CD14-positive monocyte (primary cell): ENCODE data around the gene PPP6C. TPM values are rescaled to one million over a fixed set of nuclear protein-coding genes. Genes with fewer than 3 reads are reported as not detected.

Source experiments
- DNase-seq, 3 donors: peaks; one replicate each; pipeline ENCODE4 v3.0.0-alpha.2; 2011 to 2022
- H2AFZ ChIP-seq: 2 replicates; pipeline ENCODE4 v1.6.0; 2012; ENCODE audit warnings: mild to moderate bottlenecking, low read depth, low read length, inconsistent platforms; ENCODE audit not compliant: insufficient read depth, poor library complexity, severe bottlenecking
- H3K27ac ChIP-seq, 2 donors: 1 replicate in 1 of 2; 2 replicates in 1 of 2; pipeline ENCODE4 v1.5.1; 2012 to 2013; ENCODE audit warnings: low read length in 2 of 2, control low read depth in 1 of 2, inconsistent platforms in 1 of 2, low read depth in 1 of 2, mild to moderate bottlenecking in 1 of 2
- H3K27me3 ChIP-seq, 2 donors: one replicate each; pipeline versions ENCODE4 v1.6.0 to v1.6.1; 2011 to 2013; ENCODE audit warnings: low read length in 2 of 2; ENCODE audit not compliant: control insufficient read depth in 2 of 2, insufficient read depth in 2 of 2
- H3K36me3 ChIP-seq, 2 donors: replicated peaks in 1 of 2; 1 replicate in 1 of 2; 2 replicates in 1 of 2; pipeline versions ENCODE4 v1.5.1 to v1.6.1; 2012 to 2013; ENCODE audit warnings: low read length in 2 of 2, control low read depth in 1 of 2, inconsistent platforms in 1 of 2, mild to moderate bottlenecking in 1 of 2; ENCODE audit not compliant: insufficient read depth in 2 of 2, control insufficient read depth in 1 of 2
- H3K4me1 ChIP-seq, 2 donors: 1 replicate in 1 of 2; 2 replicates in 1 of 2; pipeline versions ENCODE4 v1.5.1 to v1.6.1; 2012 to 2013; ENCODE audit warnings: low read length in 2 of 2, control low read depth in 1 of 2, inconsistent platforms in 1 of 2, mild to moderate bottlenecking in 1 of 2, moderate library complexity in 1 of 2; ENCODE audit not compliant: insufficient read depth in 2 of 2, control insufficient read depth in 1 of 2
- H3K4me2 ChIP-seq: replicated peaks from 2 replicates; pipeline ENCODE3; 2012; ENCODE audit warnings: low read length, moderate library complexity, mild to moderate bottlenecking; ENCODE audit not compliant: poor library complexity, severe bottlenecking; ENCODE audit errors: extremely low read depth
- H3K4me3 ChIP-seq, 3 experiments: fragments of 200-600 bp in 1 of 3; sonication (generic) in 1 of 3; replicated peaks in 1 of 3; 1 replicate in 2 of 3; 2 replicates in 1 of 3; pipeline ENCODE4 v1.5.1; 2011 to 2013; ENCODE audit warnings: low read length in 3 of 3, mild to moderate bottlenecking in 3 of 3, control low read depth in 2 of 3, low read depth in 2 of 3, inconsistent platforms in 1 of 3, moderate library complexity in 1 of 3
- H3K79me2 ChIP-seq: 2 replicates; pipeline ENCODE4 v1.6.0; 2012; ENCODE audit warnings: mild to moderate bottlenecking, control low read depth, inconsistent platforms, low read length, moderate library complexity; ENCODE audit not compliant: insufficient read depth
- H3K9ac ChIP-seq: 2 replicates; pipeline ENCODE4 v1.6.0; 2017; ENCODE audit warnings: low read length, mild to moderate bottlenecking; ENCODE audit not compliant: insufficient read depth, poor library complexity, severe bottlenecking
- H3K9me3 ChIP-seq, 2 donors: replicated peaks in 1 of 2; 1 replicate in 1 of 2; 2 replicates in 1 of 2; pipeline versions ENCODE4 v1.5.1 to v1.6.1; 2012 to 2013; ENCODE audit warnings: low read length in 2 of 2, control low read depth in 1 of 2; ENCODE audit not compliant: control insufficient read depth in 1 of 2, insufficient read depth in 1 of 2
- H4K20me1 ChIP-seq: 2 replicates; pipeline ENCODE4 v1.6.0; 2012; ENCODE audit warnings: mild to moderate bottlenecking, low read length, control low read depth, moderate library complexity; ENCODE audit not compliant: insufficient read depth
- H3K27ac Mint-ChIP-seq, 7 donors: one replicate each; pipeline ENCODE4 v1.8.0; 2020; ENCODE audit warnings: mild to moderate bottlenecking in 7 of 7, mixed read lengths in 7 of 7, moderate library complexity in 6 of 7, inconsistent platforms in 2 of 7
- H3K27me3 Mint-ChIP-seq, 3 donors: one replicate each; pipeline ENCODE4 v1.8.0; 2021 to 2022; ENCODE audit warnings: low read depth in 3 of 3, mild to moderate bottlenecking in 3 of 3, mixed read lengths in 3 of 3, moderate library complexity in 3 of 3, inconsistent platforms in 1 of 3
- H3K36me3 Mint-ChIP-seq, 2 donors: one replicate each; pipeline ENCODE4 v1.8.0; 2020; ENCODE audit warnings: mixed read lengths in 2 of 2, inconsistent platforms in 1 of 2, mild to moderate bottlenecking in 1 of 2
- H3K4me1 Mint-ChIP-seq: one replicate; pipeline ENCODE4 v1.8.0; 2020; ENCODE audit warnings: mild to moderate bottlenecking, mixed read lengths
- H3K4me3 Mint-ChIP-seq, 2 donors: one replicate each; pipeline ENCODE4 v1.8.0; 2020; ENCODE audit warnings: mild to moderate bottlenecking in 2 of 2, mixed read lengths in 2 of 2, moderate library complexity in 1 of 2
- H3K9me3 Mint-ChIP-seq, 7 donors: one replicate each; pipeline ENCODE4 v1.8.0; 2020 to 2022; ENCODE audit warnings: mixed read lengths in 7 of 7, mild to moderate bottlenecking in 6 of 7, moderate library complexity in 6 of 7, inconsistent platforms in 2 of 7
- CTCF ChIP-seq: fragments of 200-600 bp; IDR thresholded peaks from one replicate; pipeline ENCODE4 v1.8.0; 2022; ENCODE audit warnings: antibody characterized with exemption, mild to moderate bottlenecking
- WGBS: methylation state at CpG from one replicate; pipeline ENCODE4 v1.1.5; 2013; ENCODE audit warnings: missing lambda C conversion rate; ENCODE audit not compliant: insufficient coverage; 5-methylcytosine and 5-hydroxymethylcytosine counted together
- intact Hi-C, 2 donors: fragments of 100-400 bp; cut with micrococcal nuclease; formaldehyde crosslinking; loops; one replicate each; pipeline versions ENCODE4 v1.15.0 to v1.15.1; 2023
- polyA plus RNA-seq, 3 donors: library from polyadenylated mRNA; depleted of rRNA in 1 of 3; unstranded in 2 of 3; stranded (reverse) in 1 of 3; fragments of 300-500 nt in 2 of 3; fragments of >200 nt in 1 of 3; fragmentation: Illumina TruSeq in 2 of 3; gene quantifications; 1 replicate in 2 of 3; 2 replicates in 1 of 3; pipeline ENCODE4 v1.2.3, GENCODE V29; 2012 to 2021

Gene PPP6C
- polyA plus RNA-seq, 3 donors, result 20.0 to 48.1 (median 36.9) TPM

- intact Hi-C loops, result loop anchor here in 1 of 2 donors (10.0 kb wide), 2 partner anchors 281 to 371 kb away; partner anchors contain the start of genes ARPC5L, NR6A1, OLFML2A and RPL35
- Histone ChIP-seq H3K9ac (no peak overlapping the region), H3K4me1 (peaks cover 12 to 14% of the 10 kb centered on the region in 2 donors), H2AFZ (no peak overlapping the region), H3K4me3 (no peak overlapping the region), H4K20me1 (no peaks in the 10 kb centered on the region), H3K27me3 (no peaks in the 10 kb centered on the region), H3K9me3 (no peaks in the 10 kb centered on the region), H3K4me2 (no peak overlapping the region), H3K27ac (no peak overlapping the region), H3K79me2 (no peaks in the 10 kb centered on the region), H3K36me3 (peaks cover 16 to 28% of the 10 kb centered on the region in 2 donors)
- H3K9me3 Mint-ChIP-seq, result no peaks in the 10 kb centered on the region
- H3K4me1 Mint-ChIP-seq, result peaks cover 19% of the 10 kb centered on the region
- WGBS, result 67% methylated on average over 1 of the region's 4 CpGs
- H3K27ac Mint-ChIP-seq, result no peak overlapping the region
- H3K4me3 Mint-ChIP-seq, result no peak overlapping the region
- no peak for TF ChIP-seq CTCF
- H3K27me3 Mint-ChIP-seq, result peaks cover 0 to 3% (median 1%) of the 10 kb centered on the region in 3 donors
- H3K36me3 Mint-ChIP-seq, result peaks cover 14 to 20% of the 10 kb centered on the region in 2 donors
- DNase-seq, result peak in 1 of 3 donors; percentile 7
Observed at GRCh38 chr9:125145425-125145824, 44.2 kb downstream of the PPP6C start.

GRCh38 chr9:125143377-125144090 is 46.1 kb downstream of the PPP6C start, which contains the start of gene SCAI:
Gene SCAI, minus strand, starts transcription at chr9:125143528. Its CDS starts 91 bp downstream, at chr9:125143437.
- H3K27ac Mint-ChIP-seq, result peak within 1 kb of the TSS in 4 of 7 donors; percentile 20 to 90 (median 76)
- H3K4me1 ChIP-seq, result peaks cover 12 to 14% of the 10 kb centered on the region in 2 donors
- H3K4me3 ChIP-seq, result peak within 1 kb of the TSS; percentile 25 to 72 (median 46)
- peaks cover 0 to 9% of the 10 kb centered on the region in 2 donors for H3K36me3 ChIP-seq
- peaks cover 0 to 3% (median 1%) of the 10 kb centered on the region in 3 donors for H3K27me3 Mint-ChIP-seq
- peak within 1 kb of the TSS; percentile 84 for H3K4me2 ChIP-seq
- peak within 1 kb of the TSS; percentile 91 for H2AFZ ChIP-seq
- H3K27me3 ChIP-seq, result no peaks in the 10 kb centered on the region
- H3K9me3 Mint-ChIP-seq, result no peaks in the 10 kb centered on the region
- intact Hi-C loops, result loop anchor here (2.0 to 10.0 kb wide), 5 partner anchors 201 to 371 kb away; partner anchors contain the start of genes GOLGA1 (in 2 of the 2), NR6A1 (in 2 of the 2), ARPC5L (in 1 of the 2) and OLFML2A (in 1 of the 2)
- peak; percentile 98 for TF ChIP-seq CTCF
- H3K27ac ChIP-seq, result no peak within 1 kb of the TSS
- DNase-seq, result peak; percentile 97 to 98 (median 97)
- no peaks in the 10 kb centered on the region for H3K9me3 ChIP-seq
- WGBS, result under 1% methylated on average over 46 of the region's 46 CpGs
- H4K20me1 ChIP-seq, result no peaks in the 10 kb centered on the region
- peak within 1 kb of the TSS; percentile 56 for H3K9ac ChIP-seq
- peaks cover 19% of the 10 kb centered on the region for H3K4me1 Mint-ChIP-seq
- H3K79me2 ChIP-seq, result peaks cover 4% of the 10 kb centered on the region
- peaks cover 3 to 13% of the 10 kb centered on the region in 2 donors for H3K36me3 Mint-ChIP-seq
- peak within 1 kb of the TSS; percentile 93 to 98 for H3K4me3 Mint-ChIP-seq
